Measurements from ENCODE around the gene STPG3.

The STPG3 gene

DNA sequence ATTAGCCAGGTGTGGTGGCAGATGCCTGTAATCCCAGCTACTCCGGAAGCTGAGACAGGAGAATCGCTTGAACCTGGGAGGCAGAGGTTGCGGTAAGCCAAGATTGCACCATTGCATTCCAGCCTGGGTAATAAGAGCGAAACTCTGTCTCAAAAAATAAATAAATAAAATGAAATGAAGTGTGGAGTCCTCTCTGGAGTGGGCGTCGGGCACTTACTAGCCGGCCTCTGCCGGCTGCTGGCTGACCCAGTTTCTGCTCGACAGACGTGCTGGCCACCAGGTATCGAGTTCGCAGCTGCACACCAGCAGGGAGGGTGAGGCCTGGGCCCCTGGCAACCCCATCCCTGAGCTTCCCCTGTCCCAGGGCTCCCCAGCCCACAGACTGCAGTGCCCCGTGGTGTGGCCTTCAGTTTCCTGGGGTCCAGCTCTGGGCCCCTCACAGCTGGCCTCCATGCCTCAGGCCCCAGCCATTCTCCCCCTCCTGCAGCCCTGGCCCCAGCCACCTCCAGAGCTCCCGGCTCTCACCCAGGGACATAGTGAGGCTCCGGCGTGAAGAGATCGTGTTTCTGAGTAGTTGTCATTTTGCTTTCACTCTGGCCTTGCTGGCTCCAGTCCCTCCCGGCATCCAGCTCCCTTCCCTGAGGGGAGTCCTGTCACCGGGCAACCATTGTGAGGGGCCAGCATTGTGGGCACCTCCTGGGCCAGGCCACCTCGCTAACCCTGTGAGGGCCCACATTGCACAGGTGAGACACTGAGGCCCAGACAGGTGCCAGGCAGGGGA, 3.8 kb upstream of the STPG3 start:
- TF ChIP-seq, protein P1, sequence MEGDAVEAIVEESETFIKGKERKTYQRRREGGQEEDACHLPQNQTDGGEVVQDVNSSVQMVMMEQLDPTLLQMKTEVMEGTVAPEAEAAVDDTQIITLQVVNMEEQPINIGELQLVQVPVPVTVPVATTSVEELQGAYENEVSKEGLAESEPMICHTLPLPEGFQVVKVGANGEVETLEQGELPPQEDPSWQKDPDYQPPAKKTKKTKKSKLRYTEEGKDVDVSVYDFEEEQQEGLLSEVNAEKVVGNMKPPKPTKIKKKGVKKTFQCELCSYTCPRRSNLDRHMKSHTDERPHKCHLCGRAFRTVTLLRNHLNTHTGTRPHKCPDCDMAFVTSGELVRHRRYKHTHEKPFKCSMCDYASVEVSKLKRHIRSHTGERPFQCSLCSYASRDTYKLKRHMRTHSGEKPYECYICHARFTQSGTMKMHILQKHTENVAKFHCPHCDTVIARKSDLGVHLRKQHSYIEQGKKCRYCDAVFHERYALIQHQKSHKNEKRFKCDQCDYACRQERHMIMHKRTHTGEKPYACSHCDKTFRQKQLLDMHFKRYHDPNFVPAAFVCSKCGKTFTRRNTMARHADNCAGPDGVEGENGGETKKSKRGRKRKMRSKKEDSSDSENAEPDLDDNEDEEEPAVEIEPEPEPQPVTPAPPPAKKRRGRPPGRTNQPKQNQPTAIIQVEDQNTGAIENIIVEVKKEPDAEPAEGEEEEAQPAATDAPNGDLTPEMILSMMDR (conservative IDR thresholded peaks at IDR 0.05; ENCODE audit: low read length) = no peak
- no peak overlapping the region for H3K4me3 ChIP-seq (ENCODE audit: low read length)
- no peak for DNase-seq (ENCODE audit: low read depth)

DNA sequence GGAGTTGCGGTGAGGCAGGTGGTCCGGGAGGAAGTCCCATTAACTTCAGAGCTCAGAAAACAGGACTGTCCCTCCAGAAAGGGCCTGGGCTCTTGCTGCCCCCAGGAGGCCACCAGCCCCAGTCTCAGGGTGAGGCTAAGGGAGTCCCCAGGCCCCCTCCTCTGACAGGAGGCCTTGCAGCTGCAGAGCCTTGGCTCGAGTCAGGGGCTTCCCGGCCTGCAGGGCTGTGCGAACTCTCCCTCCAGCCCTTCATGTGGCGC, 3.2 kb upstream of the STPG3 start:
- H3K4me3 ChIP-seq (ENCODE audit: low read length) = no peak overlapping the region
- DNase-seq (ENCODE audit: low read depth) = no peak
- TF ChIP-seq, protein P1 (conservative IDR thresholded peaks at IDR 0.05; ENCODE audit: low read length) = no peak

- H3K4me3 ChIP-seq (ENCODE audit: low read length) = no peak overlapping the region
- TF ChIP-seq, protein P1 (conservative IDR thresholded peaks at IDR 0.05; ENCODE audit: low read length) = no peak
- no peak for DNase-seq (ENCODE audit: low read depth)
These were observed 525 bp upstream of the STPG3 start for GRCh38 chr9:137250329-137251193.

GRCh38 chr9:137251490-137252268, 593 bp downstream of the STPG3 start:
- TF ChIP-seq, protein P1 (conservative IDR thresholded peaks at IDR 0.05; ENCODE audit: low read length) = no peak
- no peak for DNase-seq (ENCODE audit: low read depth)
- no peak overlapping the region for H3K4me3 ChIP-seq (ENCODE audit: low read length)

DNA sequence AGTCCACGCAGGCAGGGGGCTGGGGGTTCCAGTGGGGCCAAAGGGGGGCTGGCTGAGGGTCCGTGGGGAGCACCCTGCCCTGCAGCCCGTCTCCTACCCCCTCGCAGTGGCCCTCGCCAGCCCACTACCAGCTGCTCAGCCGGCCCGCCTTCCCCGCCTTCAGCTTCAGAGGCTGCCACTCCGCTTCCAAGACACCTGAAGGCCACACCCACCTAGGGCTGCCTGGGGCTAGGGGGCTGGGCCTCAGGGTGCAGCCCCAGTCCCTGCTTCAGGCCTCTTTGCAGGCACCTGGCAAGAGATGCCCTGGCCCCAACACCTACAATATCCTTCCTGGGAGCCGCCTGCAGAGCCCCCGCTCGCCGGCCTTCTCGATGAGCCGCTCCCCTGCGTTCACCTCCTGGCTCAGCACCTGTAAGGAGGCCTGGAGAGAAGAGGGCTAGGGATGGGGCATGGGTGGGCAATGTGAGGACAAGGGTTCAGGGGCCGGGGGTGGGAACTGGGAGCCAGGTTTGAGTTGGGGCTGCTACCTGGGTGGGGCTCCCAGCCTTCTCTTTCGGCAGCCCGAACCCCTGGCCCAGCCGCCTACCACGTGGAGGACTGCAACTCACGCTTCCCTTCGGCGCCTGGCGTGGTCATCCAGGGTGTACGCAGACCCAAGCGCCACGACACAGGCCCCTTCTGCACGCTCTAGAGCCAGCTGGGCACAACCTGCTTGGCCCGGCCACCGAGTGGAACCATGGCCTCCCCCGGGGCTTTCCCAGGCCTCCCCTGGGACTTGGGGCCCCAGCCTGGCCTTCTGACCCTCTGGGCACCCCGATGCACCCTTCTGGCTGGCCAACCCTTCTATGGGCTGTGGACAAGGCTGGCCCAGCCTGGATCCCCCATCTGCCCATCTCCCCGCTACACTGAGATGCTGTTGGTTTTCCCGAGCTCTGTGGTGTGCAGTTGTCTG, 1.7 kb downstream of the STPG3 start:
- H3K4me3 ChIP-seq (ENCODE audit: low read length) = no peak overlapping the region
- DNase-seq (ENCODE audit: low read depth) = no peak
- TF ChIP-seq, protein P1 (conservative IDR thresholded peaks at IDR 0.05; ENCODE audit: low read length) = no peak

Measured in AG10803 (cell line).